ENCODE results near the gene SCAMP2. TPM values are rescaled to one million over a fixed set of nuclear protein-coding genes. Genes with fewer than 3 reads are reported as not detected.

SCAMP2 gene
- total RNA-seq, 1 experiment from 2014 or later: 50.2 TPM

DNA sequence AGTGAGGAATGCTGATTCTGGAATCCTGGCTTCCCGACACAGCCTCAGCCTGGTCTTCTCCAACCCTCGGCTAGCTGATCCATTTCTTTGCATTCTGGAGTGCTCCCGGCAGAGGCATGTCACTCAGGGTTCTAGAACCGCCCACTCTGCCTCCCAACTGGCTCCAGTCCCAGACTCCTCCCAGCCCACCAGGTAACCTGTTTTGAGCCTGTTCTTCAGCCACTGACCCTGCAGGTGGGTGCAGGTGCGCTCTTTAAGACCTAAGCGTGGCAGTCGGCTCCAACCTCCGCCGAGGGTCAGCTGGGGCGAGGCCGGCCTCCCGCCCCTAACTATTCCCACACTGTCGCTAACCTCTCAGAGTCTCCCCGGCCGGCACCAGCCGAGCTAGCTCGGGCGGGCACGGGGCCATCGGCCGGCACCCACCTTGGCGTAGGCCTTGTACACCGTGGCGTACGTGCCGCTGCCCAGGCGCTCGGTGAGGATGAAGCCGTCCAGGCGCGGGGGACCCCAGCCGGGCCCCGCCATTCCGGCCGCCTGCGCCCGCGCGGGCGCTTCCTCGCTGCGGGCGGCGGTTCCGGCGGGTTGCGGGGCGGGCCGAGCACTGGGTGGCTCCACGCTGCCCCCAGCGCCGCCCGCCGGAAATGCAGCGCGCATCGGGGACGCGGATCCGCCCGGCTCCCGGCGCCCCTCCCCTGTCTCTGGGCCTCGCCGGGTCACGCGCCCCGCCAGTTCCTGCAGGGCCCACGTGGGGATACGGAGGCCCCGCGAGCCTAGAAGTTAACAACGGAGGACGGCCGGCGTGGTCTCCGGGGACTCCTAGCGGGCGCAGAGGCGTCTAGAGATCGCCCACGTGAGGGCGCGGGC is 30.4 kb downstream of the SCAMP2 start, which contains the start of gene ULK3:
Gene ULK3 (minus strand): TSS at position 576 of the 864 bp plus-strand sequence. CDS start 51 bp downstream, at position 525.
- H3K79me2 ChIP-seq (ENCODE audit: insufficient read depth, low read length): no peaks in the 10 kb centered on the region
- H3K27ac Mint-ChIP-seq: peak within 1 kb of the TSS; percentile 95 to 98 (median 97)
- H3K4me2 ChIP-seq (ENCODE audit: insufficient read depth, insufficient read length, low read length): peak within 1 kb of the TSS; percentile 64
- H2BK20ac ChIP-seq (ENCODE audit: low read depth, low read length, poor library complexity, severe bottlenecking): no peak within 1 kb of the TSS
- no peak within 1 kb of the TSS for H2BK120ac ChIP-seq (ENCODE audit: low read depth, low read length, poor library complexity, severe bottlenecking)
- TF ChIP-seq, protein P1, sequence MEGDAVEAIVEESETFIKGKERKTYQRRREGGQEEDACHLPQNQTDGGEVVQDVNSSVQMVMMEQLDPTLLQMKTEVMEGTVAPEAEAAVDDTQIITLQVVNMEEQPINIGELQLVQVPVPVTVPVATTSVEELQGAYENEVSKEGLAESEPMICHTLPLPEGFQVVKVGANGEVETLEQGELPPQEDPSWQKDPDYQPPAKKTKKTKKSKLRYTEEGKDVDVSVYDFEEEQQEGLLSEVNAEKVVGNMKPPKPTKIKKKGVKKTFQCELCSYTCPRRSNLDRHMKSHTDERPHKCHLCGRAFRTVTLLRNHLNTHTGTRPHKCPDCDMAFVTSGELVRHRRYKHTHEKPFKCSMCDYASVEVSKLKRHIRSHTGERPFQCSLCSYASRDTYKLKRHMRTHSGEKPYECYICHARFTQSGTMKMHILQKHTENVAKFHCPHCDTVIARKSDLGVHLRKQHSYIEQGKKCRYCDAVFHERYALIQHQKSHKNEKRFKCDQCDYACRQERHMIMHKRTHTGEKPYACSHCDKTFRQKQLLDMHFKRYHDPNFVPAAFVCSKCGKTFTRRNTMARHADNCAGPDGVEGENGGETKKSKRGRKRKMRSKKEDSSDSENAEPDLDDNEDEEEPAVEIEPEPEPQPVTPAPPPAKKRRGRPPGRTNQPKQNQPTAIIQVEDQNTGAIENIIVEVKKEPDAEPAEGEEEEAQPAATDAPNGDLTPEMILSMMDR (conservative IDR thresholded peaks at IDR 0.05): peak; percentile 70
- H4K91ac ChIP-seq (ENCODE audit: insufficient read length, low read depth, low read length): peak within 1 kb of the TSS; percentile 77
- no peaks in the 10 kb centered on the region for H3K27me3 Mint-ChIP-seq (ENCODE audit: low read depth)
- peak within 1 kb of the TSS; percentile 92 for H3K14ac ChIP-seq (ENCODE audit: insufficient read depth, low read length)
- no peaks in the 10 kb centered on the region for H3K9me3 Mint-ChIP-seq
- no peak within 1 kb of the TSS for H4K5ac ChIP-seq (ENCODE audit: insufficient read length, low read depth, low read length)
- no peak within 1 kb of the TSS; the same call in 1 of the 2 replicates for H2BK15ac ChIP-seq (ENCODE audit: low read depth, low read length)
- H3K79me1 ChIP-seq (ENCODE audit: insufficient read depth, low read depth, low read length, poor library complexity, severe bottlenecking): no peaks in the 10 kb centered on the region
- no peak within 1 kb of the TSS for H2AK5ac ChIP-seq (ENCODE audit: insufficient read length, low read length)
- H3K23me2 ChIP-seq (ENCODE audit: insufficient read length, low read depth, low read length, poor library complexity, severe bottlenecking): peaks cover 6% of the 10 kb centered on the region
- H3K4me1 Mint-ChIP-seq: peaks cover 20 to 35% of the 10 kb centered on the region in 2 experiments
- H3K23ac ChIP-seq (ENCODE audit: insufficient read length, low read depth, low read length): no peak within 1 kb of the TSS
- no peak within 1 kb of the TSS for H2BK5ac ChIP-seq (ENCODE audit: insufficient read length, low read length)
- no peak within 1 kb of the TSS; the same call in 1 of the 2 replicates for H3K4ac ChIP-seq (ENCODE audit: low read depth, low read length)
- H3K9me3 ChIP-seq (ENCODE audit: control insufficient read depth, low read depth, low read length): no peaks in the 10 kb centered on the region
- peak within 1 kb of the TSS; percentile 72 for H3K18ac ChIP-seq (ENCODE audit: insufficient read length, low read depth, low read length)
- peak within 1 kb of the TSS; percentile 73 for H3K9ac ChIP-seq (ENCODE audit: extremely low read depth, insufficient read length, low read length)
- H3K27ac ChIP-seq (ENCODE audit: insufficient read length, low read depth, low read length): no peak within 1 kb of the TSS
- no peaks in the 10 kb centered on the region for H3K27me3 ChIP-seq (ENCODE audit: insufficient read depth, low read length)
- no peak within 1 kb of the TSS for H2BK12ac ChIP-seq (ENCODE audit: insufficient read length, low read depth, low read length)
- no peak within 1 kb of the TSS for H4K8ac ChIP-seq (replicated peaks; ENCODE audit: insufficient read length, low read depth, low read length)
- no CpG with 5 or more reads among the region's 84 CpGs for WGBS (ENCODE audit: extremely low coverage, insufficient read length, low lambda C conversion rate)
- no peak within 1 kb of the TSS for H2AFZ ChIP-seq (ENCODE audit: low read length)
- H3K4me3 Mint-ChIP-seq: peak within 1 kb of the TSS; percentile 89 to 90
- H3T11ph ChIP-seq (ENCODE audit: low read length): no peak within 1 kb of the TSS
- H3K4me1 ChIP-seq (ENCODE audit: insufficient read depth, low read length): no peaks in the 10 kb centered on the region; the same call in 1 of the 2 replicates
- H3K36me3 Mint-ChIP-seq (ENCODE audit: insufficient read depth in 1 of 3, low read depth in 3 of 3): peaks cover 12 to 44% (median 38%) of the 10 kb centered on the region in 3 experiments
- peaks cover under 1% of the 10 kb centered on the region for H4K20me1 ChIP-seq (ENCODE audit: control insufficient read depth, insufficient read depth, insufficient read length)
- H3K56ac ChIP-seq (ENCODE audit: insufficient read length, low read depth, low read length): no peak within 1 kb of the TSS
- DNase-seq: peak; percentile 95
